HG03558 (cell line): ENCODE measurements around the gene ADAMTS17.

Source experiments
- ATAC-seq: cut with Tn5 transposase; IDR thresholded peaks from one replicate; pipeline ENCODE4 v1.9.1; 2021; ENCODE audit warnings: moderate number of reproducible peaks; ENCODE audit not compliant: unreplicated experiment; ENCODE audit errors: extremely low read depth

Gene ADAMTS17

DNA sequence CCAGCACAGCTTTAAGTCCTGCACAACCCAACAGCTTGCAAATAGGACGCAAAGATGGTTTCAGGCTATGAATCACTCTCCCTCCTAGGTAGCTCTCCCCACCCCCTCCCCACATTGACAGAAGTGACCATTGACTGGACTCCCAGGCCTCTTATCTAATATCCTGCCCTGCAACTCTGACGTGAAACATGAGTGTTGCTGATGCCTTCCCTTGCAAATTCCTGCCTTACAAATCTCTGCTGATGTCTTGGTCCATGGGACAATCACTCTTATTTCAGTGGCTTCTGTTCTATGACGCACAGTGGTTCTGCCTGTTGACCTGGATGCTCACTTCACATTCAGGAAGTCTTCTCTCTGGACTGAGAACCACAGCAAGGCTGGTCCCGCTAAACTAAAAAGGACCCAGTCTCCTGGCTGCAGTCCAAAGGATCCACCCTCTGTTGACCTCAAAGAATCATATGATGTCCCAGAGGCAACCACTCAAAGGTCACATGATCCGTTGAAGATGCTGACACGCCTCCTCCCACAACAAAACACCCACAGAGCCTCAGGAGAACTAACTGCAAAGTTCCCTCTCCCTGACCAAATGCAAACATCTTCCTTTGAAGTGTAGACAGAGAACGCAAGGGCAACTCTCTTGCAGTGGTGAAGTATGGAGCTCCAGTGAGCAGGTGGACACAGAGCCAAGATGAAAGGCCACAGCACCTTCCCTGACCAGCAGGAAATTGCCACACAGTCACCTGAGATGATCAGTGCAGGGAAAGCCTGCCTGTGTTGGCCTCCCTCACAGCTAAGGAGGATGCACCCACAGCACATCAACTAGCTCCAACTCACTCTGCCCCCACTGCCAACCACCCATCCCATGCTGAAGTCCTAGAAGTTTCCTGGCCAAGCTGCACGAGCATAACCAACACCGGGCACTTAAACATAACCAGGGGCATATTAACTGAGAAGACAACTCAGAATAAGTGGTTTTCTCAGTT lies 112.3 kb downstream of the ADAMTS17 start:
- ATAC-seq = no peak

DNA sequence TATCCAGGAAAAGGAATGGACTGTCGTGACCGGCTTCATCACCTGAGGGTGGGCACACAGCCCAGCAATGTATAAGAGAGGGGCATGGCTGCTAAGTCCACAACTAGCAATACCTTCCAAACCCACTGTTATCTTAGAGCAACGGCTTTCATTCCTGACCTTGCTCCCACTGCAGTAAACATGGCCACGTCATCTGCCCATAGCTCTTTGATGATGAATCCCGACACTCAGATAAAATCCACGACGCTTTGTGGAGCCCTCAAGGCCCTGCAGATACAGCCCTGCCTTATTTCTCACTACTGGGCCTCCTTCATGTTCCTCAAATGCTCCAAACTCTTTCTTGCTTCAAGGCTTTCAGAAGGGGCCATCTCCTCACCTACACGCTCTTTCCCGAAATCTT lies 114.0 kb downstream of the ADAMTS17 start:
- ATAC-seq = no peak

DNA sequence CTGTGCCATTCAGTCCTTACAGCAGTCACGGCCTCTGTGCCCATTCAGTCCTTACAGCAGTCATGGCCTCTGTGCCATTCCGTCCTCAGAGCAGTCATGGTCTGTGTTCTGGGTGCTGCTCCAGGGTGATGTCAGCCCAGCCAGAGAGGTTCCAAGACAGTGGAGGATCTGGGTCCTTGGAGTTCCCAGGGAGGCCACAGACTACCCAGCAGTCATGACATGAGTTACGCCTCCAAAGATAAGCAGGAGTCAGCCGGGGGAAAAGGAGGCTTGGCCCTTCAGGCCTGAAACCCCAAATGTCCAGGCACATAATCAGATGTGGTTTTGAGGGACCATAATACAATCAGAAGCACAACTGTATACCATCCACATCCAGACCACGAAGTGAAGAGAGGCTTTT lies 115.7 kb downstream of the ADAMTS17 start:
- ATAC-seq = no peak

DNA sequence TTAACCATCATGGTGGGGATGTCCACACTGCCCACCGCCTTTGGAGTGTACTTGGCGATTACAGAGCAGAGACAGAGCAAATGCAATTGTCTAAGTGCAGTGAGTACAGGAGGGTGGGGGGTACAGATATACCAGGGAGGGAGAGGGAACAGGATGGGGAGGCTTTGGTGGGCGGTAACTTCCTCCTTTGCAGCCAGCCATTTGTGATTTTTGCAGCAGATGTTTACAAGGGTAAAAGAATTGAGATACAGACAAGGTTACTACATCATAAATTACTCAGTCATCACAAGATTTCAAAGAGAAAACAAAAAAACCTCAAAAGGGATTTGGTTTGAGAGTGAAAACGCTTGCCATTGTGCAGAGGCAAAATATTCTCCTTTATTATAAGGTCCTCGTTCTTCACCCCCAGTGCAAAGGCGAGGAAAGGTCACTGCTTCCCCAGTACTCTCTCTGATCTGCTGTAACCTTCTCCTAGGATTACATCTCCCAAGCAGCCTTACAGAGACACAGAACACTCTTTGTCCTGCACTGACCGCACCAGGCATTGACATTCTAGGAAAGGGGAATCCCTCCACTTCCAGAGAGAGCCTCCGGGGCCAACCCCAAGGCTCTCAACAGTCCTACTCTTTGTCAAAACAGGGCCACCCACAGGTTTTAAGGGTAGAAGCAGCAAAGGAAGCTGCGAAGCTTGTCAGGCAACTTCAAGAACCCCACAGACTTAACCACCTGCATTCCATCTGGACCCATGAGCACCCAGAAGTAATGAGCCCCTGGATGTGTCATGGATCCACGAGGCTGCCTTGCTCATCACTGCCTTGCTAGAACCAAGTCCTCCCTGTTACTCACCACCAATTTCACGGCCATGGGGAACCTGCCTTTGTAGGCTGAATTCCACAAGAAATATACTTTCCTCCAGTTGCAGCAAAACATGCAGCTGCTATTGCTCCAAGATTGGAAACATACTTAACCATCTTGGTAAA lies 117.3 kb downstream of the ADAMTS17 start:
- no peak for ATAC-seq

DNA sequence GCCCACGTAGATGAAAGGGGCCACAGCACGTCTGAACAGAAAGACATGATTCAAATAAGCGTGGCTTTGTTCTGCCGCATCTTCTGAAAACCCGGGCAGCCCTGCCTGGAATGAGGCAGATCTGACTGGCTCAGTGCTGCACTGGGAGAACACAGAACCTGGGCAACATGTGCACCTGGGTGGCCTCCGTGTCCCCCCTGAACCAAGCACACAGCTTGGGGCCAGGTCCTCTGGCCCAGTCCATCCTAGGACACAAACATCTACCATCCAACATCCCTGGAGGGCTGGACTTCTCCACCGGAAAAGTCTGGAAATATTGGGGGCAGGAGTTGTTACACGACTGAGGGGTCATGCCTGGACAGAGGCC lies 119.4 kb downstream of the ADAMTS17 start:
- no peak for ATAC-seq

DNA sequence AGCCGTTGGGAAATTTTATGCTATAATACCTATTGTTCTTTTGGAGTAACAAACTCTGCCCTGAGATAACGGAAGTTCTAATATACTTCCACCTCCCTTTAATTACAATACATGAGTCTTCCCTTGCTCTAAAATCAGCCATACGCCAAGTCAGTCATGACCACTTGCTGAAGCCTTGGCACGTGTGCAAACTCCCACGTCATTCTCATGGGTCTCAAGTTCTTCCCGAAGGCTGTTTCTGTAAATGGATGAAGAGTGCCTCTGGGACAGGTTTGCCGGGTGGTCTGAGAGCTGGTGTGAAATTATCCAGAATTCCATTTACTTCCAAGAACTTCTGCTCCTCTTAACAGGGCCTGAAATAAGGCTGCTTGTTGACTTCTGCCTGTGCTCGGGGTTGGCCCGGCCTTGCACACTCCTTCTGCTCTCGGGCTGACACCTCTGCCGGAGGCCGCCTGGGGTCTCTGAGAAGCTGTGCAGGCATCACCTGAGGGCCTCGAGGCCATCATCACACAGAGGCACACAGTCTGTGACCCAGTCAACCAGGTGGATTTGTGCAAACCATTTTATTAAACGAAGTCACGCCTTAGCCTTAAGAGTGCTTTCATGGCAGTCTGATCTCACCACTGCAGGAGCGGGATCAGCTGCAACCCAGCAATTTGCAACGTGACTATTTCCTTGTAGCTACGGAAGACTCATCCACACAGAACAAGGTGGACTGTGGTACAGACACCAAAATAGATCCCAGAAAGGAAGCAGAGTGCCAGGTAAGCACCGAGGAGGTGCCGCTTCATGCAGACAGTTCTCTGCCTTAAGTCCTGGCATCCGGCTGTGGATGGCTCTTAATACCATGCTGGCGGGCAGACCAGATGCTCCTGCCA lies 120.1 kb downstream of the ADAMTS17 start:
- ATAC-seq = no peak

DNA sequence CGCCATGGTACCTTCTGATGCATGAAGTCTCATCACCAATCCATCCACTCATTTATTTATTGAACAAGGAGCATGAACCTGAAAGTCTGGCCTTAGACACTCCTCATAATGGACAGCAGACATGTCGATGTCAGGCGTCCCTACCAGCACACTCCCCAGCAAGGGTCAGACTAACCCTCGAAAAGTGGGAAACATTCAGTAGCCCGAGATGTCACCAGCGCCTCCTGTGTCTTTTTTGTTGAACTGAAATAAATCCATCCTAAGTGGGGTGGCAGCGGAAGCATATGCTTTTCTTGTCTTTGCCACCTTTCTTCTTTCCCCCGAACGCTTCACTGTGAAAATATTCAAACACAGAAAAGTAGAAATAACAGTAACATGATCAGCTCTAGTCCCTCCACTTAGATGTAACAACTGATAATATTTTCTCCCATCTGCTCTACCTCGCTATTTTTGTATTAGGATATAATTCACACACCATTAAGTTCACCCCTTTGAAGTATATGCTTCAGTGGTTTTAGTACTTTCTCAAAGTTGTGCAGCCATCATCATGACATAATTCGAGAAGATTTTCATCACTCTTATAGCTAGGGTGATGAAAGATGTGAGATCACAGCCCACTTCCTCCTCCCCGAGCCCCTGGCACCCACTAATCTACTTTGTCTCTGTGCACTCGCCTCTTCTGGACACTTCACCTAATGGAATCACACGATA lies 121.6 kb downstream of the ADAMTS17 start:
- no peak for ATAC-seq

DNA sequence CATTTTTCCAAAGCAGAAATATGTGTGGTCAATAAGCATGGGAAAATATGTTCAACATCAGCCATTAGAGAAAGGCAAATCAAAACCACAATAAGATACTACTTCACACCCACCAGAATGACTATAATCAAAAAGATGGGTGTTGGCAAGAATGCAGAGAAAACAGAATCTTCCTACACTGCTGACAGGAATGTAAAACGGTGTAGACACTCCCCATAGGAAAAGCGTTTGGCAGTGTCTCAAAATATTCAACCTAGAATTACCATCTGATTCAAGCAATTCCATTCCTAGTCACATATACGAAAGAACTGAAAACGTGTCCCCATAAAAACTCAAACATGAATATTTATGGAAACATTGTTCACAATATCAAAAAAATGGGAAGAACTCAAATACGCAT lies 123.3 kb downstream of the ADAMTS17 start:
- ATAC-seq = no peak

DNA sequence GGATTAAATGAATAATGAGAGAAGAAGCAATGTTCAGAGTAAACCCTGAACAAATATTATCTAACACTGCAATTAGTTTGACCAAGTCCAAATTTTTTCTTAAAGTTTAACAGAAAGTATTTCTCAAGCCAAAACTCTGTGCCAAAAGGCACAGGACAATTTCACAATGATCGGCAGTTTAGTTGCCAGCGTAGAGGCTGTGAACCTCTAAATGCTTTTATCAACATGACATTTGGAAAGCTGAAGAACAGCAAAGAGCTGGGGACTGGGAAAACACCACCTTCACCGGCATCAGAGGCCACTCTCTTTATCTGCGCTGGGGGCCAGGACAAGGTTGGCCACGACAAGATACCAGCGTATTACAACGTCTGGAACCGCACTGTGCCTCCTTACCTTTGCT lies 125.6 kb downstream of the ADAMTS17 start:
- ATAC-seq = no peak

DNA sequence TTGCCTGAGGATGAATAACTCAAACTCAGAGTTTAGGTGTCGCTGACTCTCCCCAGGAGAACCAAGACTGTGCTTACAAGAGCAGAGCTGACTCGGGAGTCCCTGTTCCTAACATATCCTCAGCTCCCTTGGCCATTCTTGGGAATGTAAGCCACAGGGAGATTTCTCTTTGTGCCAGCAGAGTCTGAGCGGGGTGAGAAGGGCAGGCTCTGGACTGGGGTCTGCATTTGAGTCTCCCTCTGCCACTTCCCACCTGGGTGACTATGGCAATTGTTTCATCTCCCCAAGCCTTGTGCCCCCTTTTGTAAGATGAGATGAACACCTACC lies 126.0 kb downstream of the ADAMTS17 start:
- ATAC-seq = no peak

DNA sequence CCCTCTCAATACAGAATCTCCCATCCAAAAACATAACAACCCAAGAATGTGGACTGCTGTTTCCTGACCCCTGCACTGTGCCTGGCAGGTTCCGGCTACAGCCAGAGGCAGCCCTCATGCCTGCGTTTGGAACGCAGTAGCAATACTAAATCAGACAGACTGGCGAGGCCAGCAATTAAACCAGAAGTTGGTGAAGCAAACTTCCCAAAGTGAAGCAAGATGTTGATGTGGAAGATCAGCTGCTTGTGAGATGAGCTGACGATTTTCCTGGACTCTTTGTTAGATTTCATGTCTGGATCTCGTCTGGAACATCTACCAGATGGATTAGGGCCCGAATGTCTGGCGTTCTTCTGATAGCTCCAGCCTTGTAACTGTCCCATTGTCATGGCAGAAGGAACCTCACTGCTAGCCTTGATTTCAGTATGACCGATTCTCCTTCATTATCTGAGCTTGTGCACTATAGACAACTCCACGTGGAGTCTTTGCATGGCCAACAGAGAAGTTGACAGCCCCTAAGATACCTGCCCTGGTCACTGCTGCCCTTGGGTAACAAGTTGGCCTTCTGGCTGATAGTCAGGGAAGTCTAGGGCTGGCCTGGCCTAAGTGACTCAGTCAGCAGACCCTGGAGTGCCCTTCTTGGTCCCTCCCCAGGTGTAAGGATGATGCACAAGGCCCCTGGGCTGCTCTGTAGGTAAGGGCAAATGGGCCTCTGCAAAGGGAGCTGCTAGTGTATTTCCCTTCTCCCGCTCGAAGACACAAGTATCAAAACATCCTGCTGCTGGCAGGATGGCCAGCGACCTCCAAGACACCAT lies 126.5 kb downstream of the ADAMTS17 start:
- ATAC-seq = no peak

DNA sequence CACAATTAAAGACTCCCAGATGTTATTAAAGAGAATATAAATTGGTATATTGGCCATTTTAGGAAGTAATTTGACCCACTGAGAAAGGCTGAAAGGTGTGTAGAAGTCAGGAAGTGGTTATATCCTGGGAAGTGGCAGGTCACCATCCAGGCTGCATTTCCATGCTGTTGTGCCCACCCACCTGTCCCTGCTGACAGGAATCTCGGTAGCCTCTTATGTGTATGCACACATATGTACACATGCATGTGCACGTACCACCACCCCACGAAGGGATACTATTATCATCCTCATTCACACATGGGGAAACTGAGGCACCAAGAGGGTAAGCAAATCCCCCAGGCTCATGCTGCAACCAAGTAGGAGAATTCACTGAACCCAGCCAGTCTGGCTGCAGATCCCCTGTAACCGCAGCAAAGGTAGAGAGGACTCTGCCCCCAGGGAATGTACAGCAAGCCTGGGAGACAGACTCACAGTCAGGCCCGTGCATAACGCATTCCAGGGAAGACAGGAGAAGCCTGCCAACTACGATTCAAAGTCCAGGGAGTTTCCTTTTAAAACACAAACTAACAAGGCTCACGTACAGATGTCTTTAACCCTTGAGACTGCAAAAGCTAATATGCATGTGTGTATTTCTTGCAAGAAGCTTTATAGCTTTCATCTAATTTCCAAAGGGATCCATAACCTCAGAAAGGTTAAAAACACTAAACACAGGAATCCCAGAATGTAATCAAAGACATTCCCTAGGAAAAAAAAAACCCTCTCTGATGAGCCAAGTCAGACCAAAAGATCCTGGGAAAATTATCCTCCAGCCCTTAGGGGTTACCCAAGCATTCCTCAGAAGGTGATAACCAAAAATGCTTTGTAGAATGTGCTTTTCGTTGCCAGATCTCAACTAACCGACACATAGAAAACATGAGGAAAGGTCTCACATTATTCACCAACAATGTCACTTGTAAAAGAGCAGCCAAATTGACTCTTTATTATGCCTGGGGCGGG lies 129.6 kb downstream of the ADAMTS17 start:
- ATAC-seq = no peak

DNA sequence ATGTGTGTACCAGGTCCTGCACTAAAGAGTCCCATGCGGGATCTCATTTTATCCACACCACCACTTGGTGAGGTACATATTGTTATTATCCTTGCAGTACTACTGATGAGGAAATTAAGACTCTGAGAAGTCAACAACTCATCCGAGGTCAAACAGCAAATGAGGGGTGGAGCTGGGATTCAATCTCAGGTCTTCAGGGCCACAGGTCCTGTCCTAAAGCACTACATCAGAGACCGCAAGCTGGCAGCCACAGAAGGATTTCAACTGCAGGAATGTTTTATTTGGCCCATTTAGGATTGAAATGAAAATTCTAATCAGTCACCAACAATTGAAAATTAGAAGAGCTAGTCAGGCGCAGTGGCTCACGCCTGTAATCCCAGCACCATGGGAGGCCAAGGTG lies 131.4 kb downstream of the ADAMTS17 start:
- no peak for ATAC-seq

DNA sequence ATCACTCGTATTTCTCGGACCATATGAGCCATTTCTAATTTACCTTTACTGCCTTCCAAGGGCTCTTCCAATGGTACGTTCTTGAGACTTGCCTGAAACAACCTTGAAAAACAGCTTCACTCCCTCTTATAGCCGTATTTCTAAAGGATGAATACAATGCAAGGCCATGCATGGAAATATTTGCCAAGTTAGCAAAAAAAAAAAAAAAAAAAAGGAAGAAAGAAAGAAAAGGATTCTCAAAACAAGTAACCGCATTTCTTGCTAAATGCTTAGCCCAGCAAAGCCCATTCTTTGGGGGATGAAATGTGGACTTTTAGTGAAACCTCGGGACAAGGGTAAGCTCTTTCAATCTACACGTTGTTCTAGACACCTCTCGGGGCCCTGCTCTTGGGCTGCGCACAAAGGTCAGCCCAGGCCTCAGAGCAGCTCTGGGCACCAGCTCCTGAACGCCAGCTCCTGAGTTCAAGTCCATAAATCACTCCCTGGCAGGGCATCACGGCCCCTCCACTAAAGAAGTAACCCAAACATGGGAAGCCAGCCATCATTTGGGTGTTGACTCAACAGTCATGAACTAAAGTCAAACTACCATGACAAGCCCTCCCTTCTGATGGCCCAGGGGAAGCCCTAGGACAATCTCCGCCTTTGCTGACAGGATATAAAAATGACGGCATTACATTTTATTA lies 132.7 kb downstream of the ADAMTS17 start:
- no peak for ATAC-seq

DNA sequence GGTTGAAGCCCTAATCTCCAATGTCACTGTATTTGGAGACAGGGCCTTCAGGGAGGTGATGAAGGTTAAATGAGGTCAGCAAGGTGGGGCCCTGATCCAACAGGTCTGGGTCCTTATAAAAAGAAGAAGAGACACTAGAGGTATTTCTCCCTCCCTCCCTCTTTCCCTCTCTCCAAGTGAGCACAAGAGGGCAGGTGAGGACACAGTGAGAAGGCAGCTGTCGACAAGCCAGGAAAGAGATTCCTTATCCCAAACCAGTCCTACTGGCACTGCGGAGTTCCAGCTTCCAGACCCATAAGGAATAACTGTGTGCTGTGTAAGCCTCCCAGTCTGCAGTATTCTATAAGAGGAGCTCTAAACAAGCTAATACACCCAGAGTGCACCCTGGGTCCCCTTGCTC lies 134.7 kb downstream of the ADAMTS17 start:
- ATAC-seq = no peak

DNA sequence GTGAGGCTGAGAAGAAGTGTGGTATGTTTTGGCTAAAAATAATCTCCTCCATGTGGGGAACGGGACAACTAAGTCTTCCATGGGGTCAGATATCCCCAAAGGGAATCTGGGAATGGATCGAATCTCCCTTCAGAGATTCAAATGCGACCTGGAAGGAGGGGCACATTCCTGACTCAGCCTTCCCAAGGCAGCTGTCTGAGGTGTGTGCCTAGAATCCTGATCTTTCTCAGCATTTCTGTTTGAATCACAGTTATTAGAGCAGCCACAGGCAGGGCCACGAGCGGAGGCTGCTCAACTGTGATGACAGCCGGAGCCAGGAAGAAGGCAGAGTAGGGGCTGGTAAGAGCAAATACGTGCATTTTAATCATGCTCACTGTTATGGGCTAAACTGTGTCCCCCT lies 135.1 kb downstream of the ADAMTS17 start:
- ATAC-seq = no peak
